GM18909 (cell line): ENCODE data around the gene TRMU.

Experiments
- ATAC-seq: cut with Tn5 transposase; IDR thresholded peaks from one replicate; pipeline ENCODE4 v1.9.1; 2021; ENCODE audit warnings: mild to moderate bottlenecking; ENCODE audit not compliant: unreplicated experiment, poor library complexity

The TRMU gene

DNA sequence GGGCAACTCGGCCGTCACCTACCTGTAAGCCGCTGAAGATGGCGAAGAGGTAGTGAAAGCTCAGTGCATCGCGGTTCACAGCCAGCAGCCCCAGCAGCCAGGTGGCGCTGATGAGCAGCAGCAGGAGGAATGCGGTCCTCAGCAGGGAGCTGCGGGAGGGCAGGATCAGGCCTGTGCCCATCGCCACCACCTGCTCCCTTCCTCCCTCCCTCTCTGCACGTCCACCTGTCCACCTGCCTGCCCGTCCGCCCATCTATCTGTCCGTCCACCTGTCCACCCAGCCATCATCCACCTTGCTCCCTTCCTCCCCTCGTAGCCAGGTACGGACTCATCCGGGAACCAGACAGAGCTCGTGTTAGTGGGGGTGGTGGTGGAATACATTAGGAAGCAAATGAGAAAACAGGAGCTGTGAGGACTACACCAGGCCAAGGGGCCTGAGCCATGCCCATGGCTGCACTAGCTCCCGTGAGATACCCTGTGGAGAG is 32.2 kb downstream of the TRMU start:
- no peak for ATAC-seq

DNA sequence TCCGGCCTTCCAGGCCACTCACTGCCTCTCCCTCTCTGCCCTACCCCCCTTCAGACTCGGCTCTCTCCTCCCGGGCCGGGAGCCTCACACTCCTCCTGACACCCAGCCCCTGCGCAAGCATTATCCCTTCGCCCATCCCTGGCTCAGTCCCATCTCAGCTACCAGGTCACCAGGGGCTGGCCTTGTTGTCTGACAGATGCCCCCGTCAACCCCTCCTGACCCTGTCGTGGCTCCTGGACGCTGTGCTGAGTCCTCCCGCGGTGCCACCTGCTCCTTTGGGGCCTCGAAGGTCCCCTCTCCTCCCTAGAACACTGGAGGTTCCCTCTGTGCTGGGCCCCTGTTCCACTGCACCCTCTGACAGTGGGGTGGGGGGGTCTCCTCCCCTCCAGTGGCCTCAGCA is 32.9 kb downstream of the TRMU start:
- no peak for ATAC-seq

DNA sequence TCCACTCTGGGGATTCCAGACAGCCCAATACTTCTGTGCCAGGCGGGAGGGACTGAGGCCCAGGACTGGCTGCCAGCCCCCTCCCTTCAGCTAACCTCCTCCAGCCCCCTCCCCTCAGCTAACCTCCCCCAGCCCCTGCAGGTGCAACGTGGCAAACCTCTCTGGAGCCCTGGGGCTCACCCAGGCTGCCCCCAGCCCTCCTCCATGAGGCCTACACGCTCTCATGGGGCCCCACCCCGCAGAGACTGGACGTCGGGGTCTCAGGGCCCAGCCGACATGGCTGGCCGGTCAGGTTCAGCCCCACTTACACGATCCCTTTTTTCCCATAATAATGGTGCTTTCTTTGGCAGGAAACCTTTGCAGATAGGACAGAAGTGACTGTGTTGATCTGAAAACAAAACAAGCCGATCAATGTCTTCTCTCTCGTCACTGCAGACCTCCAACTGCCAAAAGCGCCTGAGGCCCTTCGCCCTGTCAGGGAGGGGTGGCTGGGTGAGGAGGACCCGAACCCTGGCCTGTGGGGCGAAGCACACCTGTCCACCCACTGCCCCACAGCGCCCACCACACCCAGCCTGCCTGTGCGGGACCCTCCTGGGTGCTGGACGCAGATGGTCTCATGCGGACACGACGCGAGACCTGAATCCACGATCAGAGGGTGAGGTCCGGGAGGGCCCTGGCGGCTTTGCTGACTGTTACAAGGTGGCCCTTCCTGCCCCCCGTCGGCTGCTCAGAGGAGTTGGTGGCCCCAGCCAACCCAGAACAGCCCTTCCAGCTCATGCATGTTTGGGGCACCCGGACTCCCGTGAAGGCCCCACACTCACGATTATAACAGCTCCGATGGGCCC is 33.6 kb downstream of the TRMU start:
- no peak for ATAC-seq

DNA sequence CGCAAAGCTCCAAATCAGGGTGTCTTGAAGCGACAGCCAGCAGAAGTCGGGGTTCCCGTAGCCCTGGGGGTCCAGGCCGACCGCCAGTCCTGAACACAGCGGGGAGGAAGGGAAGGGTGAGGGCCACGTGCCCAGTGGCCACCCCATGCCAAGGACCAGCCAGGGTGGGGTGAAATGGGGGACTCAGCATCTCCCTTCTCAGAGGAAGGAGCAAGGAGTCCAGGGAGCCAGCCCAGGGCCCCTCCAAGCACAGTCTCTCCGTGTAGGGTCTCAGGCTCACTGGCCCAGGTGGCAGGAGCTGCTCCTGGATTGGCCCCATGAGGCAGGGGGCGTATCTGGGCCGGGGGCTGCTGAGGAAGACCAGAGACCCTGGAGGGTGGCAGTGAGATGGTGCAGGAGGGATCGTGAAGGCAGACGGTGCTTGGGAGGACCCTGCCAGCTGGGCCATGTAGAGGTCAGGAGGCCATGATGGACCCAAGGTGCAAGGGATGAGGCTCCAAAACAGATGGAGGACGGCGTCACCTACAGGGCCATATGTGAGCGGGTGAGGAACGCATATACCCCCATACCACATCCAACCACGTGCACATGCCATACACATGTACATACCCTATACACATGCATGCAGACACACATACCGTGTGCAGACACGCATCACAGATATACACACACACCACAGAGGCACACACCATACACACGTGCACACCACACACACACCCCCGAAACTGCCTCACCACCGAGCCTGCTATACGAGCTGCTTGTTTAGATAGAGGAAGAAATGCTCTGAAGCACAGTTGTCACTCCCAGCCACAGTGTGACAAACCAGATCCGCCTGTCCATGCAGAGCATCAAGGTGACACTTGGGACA is 34.4 kb downstream of the TRMU start:
- ATAC-seq, result no peak

GRCh38 chr22:46370584-46371291 is 35.2 kb downstream of the TRMU start:
- ATAC-seq, result no peak

DNA sequence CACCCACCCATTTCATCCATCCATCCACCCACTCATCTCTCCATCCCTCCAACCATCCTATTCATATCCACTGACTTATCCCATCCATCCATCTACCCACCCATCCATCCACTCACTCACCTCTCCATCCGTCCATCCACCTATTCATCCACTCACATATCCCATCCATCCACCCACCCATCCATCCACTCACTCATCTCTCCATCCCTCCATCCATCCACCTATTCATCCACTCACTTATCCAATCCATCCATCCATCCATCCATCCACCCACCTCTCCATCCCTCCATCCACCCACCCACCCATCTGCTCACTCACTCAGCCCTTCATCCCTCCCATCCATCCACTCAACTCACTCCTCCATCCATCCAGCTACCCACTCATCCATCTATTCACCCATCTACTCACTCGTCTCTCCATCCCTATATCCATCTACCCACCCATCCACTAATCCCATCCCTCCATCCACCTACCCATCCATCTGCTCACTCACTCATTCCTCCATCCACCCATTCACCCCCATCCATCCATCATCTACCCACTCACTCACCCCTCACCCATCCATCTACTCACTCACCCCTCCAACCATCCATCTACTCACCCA is 36.2 kb downstream of the TRMU start:
- no peak for ATAC-seq

DNA sequence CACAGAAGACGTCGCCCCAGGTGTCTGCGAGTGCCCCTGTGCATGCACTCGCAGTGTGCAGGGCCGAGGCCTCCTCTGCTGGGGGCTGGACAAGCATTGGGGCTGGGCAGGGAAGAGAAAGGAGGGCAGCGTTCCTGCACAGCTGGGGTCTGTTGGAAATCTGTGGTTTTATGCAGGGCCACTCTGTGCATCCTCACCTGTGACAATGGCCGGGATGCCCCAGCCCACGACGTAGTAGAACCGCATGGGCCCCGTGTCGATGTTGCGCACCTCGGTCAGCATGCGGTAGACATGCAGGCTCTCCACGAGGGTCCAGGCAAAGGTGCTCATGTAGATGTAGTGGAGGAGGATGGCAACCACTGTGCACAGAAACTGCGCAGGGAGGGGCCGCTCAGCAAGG is 37.2 kb downstream of the TRMU start:
- ATAC-seq, result no peak

GRCh38 chr22:46373159-46373558 is 37.6 kb downstream of the TRMU start:
- ATAC-seq, result no peak

DNA sequence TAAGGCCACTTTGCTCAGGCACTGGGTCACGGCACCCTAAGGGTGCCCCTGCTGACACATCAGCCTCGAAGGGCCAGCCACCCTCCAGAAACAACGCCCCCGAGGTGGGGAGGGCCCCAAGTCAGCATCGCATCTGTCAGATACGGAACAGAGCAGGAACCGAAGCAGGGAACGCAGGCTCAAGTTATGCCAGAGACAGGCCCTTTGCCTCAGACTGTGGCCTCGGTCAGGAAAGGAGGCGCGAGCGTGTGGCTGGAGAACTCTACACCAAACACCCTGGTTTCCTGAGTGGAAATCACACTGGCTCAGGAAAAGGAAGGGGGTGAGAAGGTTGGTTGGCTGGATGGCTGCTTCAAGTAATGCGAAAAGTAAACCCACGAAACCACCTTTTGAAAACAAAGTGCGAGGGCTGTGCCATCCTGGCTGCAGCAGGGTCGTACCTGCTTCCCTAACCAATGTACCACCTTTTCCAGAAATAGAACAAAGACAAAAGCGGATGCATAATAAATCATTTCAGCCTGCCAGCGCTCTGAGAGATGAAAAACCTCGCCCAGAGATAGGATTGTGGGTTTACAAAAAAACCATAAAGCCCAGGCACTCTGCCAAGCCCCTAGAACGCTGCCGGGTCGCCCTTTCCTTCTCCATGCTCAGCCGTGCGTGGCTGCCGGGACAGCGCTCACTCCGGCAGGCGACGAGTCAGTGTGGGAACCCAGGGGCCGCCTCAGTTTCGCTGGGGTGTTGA is 38.6 kb downstream of the TRMU start:
- ATAC-seq, result no peak

DNA sequence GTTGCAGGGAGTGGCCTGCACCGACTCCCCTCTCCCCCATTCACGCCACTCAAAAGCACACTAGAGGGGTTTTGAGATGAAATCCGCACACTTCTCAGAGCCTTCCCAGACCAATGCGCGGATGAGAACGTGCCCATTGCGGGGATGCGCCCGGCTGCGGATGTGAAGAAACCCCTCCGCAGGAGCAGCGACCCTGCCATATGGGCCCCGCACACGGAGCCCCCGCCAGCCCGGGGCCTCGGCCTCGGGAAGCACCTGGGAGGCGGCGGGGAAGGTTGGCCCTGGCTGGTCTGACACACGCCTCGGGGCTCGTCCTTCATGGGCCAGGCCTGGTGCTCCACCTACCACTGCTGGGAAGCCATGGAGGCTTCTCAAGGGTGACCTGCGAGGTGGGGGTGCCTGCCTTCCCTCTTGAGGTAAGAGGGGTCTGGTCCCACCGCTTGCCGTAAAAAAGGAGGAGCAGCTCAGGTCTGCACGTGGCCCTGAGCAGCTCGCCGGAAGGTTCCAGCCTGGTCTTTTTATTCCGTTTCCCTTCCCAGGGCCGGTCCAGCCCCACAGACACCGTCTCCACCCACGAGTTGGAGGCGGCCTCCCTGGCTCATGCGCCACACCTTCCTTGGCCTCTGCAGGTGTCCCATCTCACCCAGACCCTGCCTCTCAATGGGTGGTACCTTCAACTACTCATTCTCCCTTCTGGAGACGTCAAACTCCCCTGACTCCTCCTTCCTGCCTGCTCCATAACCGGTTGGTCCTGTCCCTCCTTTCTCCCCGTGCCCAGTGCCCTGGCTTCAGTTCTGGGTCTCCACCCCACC is 39.4 kb downstream of the TRMU start:
- no peak for ATAC-seq

DNA sequence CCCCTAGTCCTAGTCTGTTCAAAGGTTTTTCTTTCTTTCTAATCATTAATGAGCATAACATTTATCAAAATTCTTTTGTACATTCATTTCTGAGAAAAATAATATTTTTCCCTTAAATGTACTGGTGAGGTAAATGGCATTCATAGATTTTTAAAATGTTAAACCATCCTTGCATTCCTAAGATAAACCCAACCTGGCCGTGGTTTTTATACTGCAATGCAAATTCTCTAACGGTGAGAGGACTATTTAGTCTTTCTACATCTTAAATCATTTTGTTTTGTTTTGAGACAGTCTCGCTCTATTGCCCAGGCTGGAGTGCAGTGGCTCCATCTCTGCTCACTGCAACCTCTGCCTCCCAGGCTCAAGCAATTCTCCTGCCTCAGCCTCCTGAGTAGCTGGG is 40.6 kb downstream of the TRMU start:
- no peak for ATAC-seq

GRCh38 chr22:46376908-46377524 is 41.5 kb downstream of the TRMU start:
- no peak for ATAC-seq

GRCh38 chr22:46377525-46378425 is 42.3 kb downstream of the TRMU start:
- ATAC-seq, result no peak

GRCh38 chr22:46378426-46379065 is 43.0 kb downstream of the TRMU start:
- no peak for ATAC-seq

- no peak for ATAC-seq
Measured at GRCh38 chr22:46379066-46379930, 43.8 kb downstream of the TRMU start.

DNA sequence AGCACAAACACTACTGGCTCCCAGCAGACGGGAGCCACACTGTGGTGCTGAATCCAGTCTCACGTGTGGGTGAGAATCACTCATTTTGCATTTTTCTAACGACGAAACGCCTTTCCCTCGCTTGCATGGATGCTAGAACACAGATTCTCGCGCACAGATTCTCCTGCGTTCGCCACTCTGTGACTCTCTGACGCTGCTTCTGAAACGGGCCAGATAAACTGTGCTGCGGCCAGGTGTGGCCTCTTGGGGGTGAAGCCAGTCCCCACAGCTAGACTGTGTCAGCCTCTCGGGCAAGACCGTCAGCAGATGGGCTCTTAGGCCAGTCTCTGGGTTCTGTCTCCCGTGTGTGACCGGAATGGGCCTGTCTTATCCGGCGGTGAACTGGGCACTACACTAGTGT is 44.6 kb downstream of the TRMU start:
- no peak for ATAC-seq
